Measurements from ENCODE around the gene SSU72. TPM values are rescaled to one million over a fixed set of nuclear protein-coding genes. Genes with fewer than 3 reads are reported as not detected.

Gene SSU72
- total RNA-seq, 2 donors from 2014 or later: 120 to 175 TPM

DNA sequence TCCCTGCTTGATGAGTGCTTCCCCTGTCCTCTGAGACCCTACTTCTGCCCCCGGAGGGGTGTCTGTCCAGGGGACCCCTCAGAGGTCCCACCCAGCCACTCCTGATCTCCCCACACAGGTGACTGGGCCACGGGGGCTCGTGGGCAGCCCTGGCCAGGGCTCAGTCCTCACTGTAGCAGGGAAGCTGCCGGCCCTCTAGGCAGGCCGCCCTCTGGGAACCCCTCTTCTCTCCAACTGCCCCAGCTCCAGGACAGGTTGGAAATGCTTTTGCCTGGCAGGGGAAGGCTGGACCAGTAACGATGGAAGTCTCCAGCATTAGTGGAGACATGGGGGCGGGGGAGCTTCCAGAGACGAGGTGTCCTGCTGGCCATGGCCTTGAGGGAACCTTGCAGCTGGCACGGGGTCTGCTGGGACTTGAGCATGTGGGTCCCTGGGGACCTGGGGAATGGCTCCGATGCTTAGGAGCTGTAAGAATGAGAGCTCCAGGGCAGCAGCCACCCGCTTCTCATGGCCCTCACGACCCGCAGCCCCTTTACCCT is 28.4 kb upstream of the SSU72 start:
- H3K9me3 ChIP-seq: no peaks in the 10 kb centered on the region
- peaks cover 4% of the 10 kb centered on the region for H3K4me1 ChIP-seq
- no peak for DNase-seq
- TF ChIP-seq, protein P1, sequence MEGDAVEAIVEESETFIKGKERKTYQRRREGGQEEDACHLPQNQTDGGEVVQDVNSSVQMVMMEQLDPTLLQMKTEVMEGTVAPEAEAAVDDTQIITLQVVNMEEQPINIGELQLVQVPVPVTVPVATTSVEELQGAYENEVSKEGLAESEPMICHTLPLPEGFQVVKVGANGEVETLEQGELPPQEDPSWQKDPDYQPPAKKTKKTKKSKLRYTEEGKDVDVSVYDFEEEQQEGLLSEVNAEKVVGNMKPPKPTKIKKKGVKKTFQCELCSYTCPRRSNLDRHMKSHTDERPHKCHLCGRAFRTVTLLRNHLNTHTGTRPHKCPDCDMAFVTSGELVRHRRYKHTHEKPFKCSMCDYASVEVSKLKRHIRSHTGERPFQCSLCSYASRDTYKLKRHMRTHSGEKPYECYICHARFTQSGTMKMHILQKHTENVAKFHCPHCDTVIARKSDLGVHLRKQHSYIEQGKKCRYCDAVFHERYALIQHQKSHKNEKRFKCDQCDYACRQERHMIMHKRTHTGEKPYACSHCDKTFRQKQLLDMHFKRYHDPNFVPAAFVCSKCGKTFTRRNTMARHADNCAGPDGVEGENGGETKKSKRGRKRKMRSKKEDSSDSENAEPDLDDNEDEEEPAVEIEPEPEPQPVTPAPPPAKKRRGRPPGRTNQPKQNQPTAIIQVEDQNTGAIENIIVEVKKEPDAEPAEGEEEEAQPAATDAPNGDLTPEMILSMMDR (IDR thresholded peaks at IDR 0.05): no peak
- intact Hi-C loops (cut with DNase I): no loop called here
- no peak overlapping the region for H3K9ac ChIP-seq (ENCODE audit: low read depth in 2 of 2, low read length in 2 of 2)
- H3K27ac ChIP-seq: no peak overlapping the region
- no peak overlapping the region for H3K4me3 ChIP-seq
- H3K27me3 ChIP-seq: peaks cover 24% of the 10 kb centered on the region
- H3K36me3 ChIP-seq: no peaks in the 10 kb centered on the region

DNA sequence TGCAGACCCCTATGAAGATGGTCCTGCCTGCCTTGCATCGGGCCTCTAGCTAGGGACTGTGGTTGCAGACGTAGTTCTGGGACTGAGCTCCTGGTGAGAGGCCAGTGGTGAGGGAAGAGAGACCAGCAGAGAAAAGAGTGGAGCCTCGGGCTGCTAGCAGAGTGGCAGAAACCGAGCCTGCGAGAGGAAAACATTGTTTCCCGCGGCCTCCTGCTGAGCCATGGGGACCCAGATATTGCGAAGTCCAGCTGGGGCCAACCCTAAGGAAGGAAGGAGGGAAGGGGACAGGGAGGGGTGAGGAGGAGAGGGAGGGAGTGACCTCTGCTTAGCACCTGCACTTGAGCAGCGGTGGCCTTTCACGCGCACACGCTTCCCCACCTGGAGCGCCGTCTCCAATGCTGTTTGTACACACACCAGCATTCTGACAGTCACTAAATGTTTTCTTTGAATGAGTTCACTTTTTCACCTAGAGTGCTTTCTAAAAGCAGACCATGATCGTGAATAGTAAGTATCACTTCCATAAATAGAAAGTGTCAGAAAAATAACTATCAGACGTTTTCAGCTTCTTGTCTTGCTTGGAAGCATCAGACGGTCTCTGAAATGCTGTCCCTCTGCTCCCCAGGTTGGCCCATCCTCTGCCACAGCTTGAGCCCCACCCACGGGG is 27.8 kb upstream of the SSU72 start:
- Histone ChIP-seq H3K27me3 (peaks cover 24% of the 10 kb centered on the region), H3K9me3 (no peaks in the 10 kb centered on the region), H3K9ac (ENCODE audit: low read depth in 2 of 2, low read length in 2 of 2) (no peak overlapping the region), H3K4me1 (peaks cover 4% of the 10 kb centered on the region), H3K27ac (no peak overlapping the region), H3K4me3 (no peak overlapping the region), H3K36me3 (no peaks in the 10 kb centered on the region)
- TF ChIP-seq, protein P1 (IDR thresholded peaks at IDR 0.05): no peak
- intact Hi-C loops (cut with DNase I): no loop called here
- no peak for DNase-seq

DNA sequence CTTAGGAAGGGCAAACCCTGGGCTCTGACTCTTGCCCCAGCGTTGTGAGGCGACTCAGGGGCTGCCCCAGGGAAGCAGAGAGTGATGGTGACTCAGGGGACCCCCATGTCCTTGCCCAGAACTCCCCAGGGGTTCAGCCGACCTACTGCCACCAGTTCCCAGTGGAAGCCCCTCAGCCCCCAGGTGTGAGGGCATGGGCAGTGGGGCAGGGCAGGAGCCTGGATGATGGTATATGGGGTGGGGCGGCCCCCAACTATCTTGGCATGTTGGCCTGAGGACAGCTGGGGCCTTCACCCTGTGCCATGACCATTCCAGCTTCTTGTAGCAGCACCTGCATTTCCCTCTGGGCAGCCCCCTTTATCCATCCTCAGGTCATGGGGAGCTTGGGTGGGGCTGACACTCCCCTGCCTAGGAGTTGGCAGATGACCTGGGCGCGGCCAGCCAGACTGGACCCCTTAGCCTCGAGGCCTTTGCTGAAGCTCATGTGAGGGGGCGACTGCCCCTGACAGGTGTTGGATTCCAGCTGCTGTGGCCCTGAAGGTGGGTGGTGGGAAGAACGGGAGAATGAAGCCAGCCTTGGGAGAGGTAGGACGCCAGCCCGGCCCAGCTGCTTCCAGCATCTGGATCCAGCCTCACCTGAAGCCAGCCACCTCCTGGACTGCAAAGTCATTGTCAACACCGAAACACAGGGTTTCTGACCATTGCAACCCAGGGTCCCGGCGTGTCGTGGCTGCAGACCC is 27.1 kb upstream of the SSU72 start:
- Histone ChIP-seq H3K4me1 (peaks cover 4% of the 10 kb centered on the region), H3K9me3 (no peaks in the 10 kb centered on the region), H3K36me3 (no peaks in the 10 kb centered on the region), H3K27ac (no peak overlapping the region), H3K4me3 (no peak overlapping the region), H3K9ac (ENCODE audit: low read depth in 2 of 2, low read length in 2 of 2) (no peak overlapping the region), H3K27me3 (peaks cover 27% of the 10 kb centered on the region)
- TF ChIP-seq, protein P1 (IDR thresholded peaks at IDR 0.05): no peak
- intact Hi-C loops (cut with DNase I): no loop called here
- DNase-seq: no peak

GRCh38 chr1:1600861-1601563 is 26.3 kb upstream of the SSU72 start:
- H3K9ac ChIP-seq (ENCODE audit: low read depth in 2 of 2, low read length in 2 of 2): no peak overlapping the region
- no peak overlapping the region for H3K4me3 ChIP-seq
- intact Hi-C loops (cut with DNase I): no loop called here
- peaks cover 31% of the 10 kb centered on the region for H3K27me3 ChIP-seq
- no peak overlapping the region for H3K27ac ChIP-seq
- no peaks in the 10 kb centered on the region for H3K36me3 ChIP-seq
- H3K9me3 ChIP-seq: no peaks in the 10 kb centered on the region
- no peak for DNase-seq
- TF ChIP-seq, protein P1 (IDR thresholded peaks at IDR 0.05): no peak
- peaks cover 4% of the 10 kb centered on the region for H3K4me1 ChIP-seq

Measured in colonic mucosa (tissue), 4 donors.